Panc1 (cell line): ENCODE data around the gene AKAP13. TPM values are rescaled to one million over a fixed set of nuclear protein-coding genes. Genes with fewer than 3 reads are reported as not detected.

Experiments
- ATAC-seq: fragments of 200-7000 bp; cut with Tn5 transposase; 2 replicates; pipeline ENCODE4 v1.9.1; 2020; ENCODE audit warnings: mild to moderate bottlenecking, moderate library complexity
- BruUV-seq: library from RNA; stranded (reverse); fragments of 400-500 nt; replicated peaks from 2 replicates; lab custom pipeline; 2021; lab: Mats Ljungman, UMichigan
- CTCF ChIA-PET: fragments of 300-600 bp; sonication (Branson Sonifier 250); formaldehyde crosslinking; loops from one replicate; lab custom pipeline; 2022; ENCODE audit warnings: antibody characterized with exemption; lab: Charles Lee
- POLR2A ChIA-PET: fragments of 300-600 bp; sonication (Branson Sonifier 250); formaldehyde crosslinking; loops from one replicate; lab custom pipeline; 2022; ENCODE audit warnings: antibody characterized with exemption; lab: Charles Lee
- DNase-seq: peaks from one replicate; pipeline ENCODE4 v3.0.0-alpha.2; 2010; ENCODE audit warnings: low read depth, low spot score
- H3K27ac ChIP-seq: 2 replicates; pipeline ENCODE4 v1.5.1; 2011; ENCODE audit warnings: mild to moderate bottlenecking, low read length, inconsistent platforms
- H3K27me3 ChIP-seq: fragments of 200-500 bp; sonication (Bioruptor generic); 2 replicates; pipeline ENCODE4 v1.6.0; 2014; ENCODE audit warnings: low read length, inconsistent platforms; ENCODE audit not compliant: control insufficient read depth, insufficient read depth
- H3K36me3 ChIP-seq: fragments of 200-500 bp; sonication (Bioruptor generic); 2 replicates; pipeline ENCODE4 v1.5.1; 2014; ENCODE audit warnings: inconsistent platforms, mild to moderate bottlenecking, low read length, moderate library complexity; ENCODE audit not compliant: control insufficient read depth, insufficient read depth
- H3K4me1 ChIP-seq: 2 replicates; pipeline ENCODE4 v1.5.1; 2011; ENCODE audit warnings: inconsistent platforms, mild to moderate bottlenecking, low read length, moderate library complexity; ENCODE audit not compliant: control insufficient read depth, insufficient read depth
- H3K4me3 ChIP-seq, 2 experiments: 2 replicates each; pipeline ENCODE4 v1.5.1; 2011 to 2012; ENCODE audit warnings: low read depth in 2 of 2, low read length in 2 of 2, mild to moderate bottlenecking in 2 of 2, inconsistent platforms in 1 of 2, moderate library complexity in 1 of 2
- H3K9me3 ChIP-seq: fragments of 200-500 bp; sonication (Bioruptor generic); 2 replicates; pipeline ENCODE4 v1.5.1; 2014; ENCODE audit warnings: low read depth, mild to moderate bottlenecking, inconsistent platforms, low read length, moderate library complexity; ENCODE audit not compliant: control insufficient read depth, insufficient read depth
- CTCF ChIP-seq: fragments of 450-650 bp; IDR thresholded peaks from 2 replicates; pipeline ENCODE4 v1.5.1; 2017; ENCODE audit warnings: mild to moderate bottlenecking
- POLR2AphosphoS5 ChIP-seq: IDR thresholded peaks from 2 replicates; pipeline ENCODE4 v1.6.1; 2012; ENCODE audit warnings: mild to moderate bottlenecking, low read depth, low read length, moderate library complexity
- REST ChIP-seq, 2 experiments: IDR thresholded peaks; 2 replicates each; pipeline ENCODE4 v1.6.1; 2011 to 2012; ENCODE audit warnings: low read depth in 2 of 2, control low read depth in 1 of 2, low read length in 1 of 2, mild to moderate bottlenecking in 1 of 2, moderate library complexity in 1 of 2; ENCODE audit not compliant: insufficient read depth in 1 of 2
- SIN3A ChIP-seq: IDR thresholded peaks from 2 replicates; pipeline ENCODE4 v1.6.1; 2012; ENCODE audit warnings: low read depth, mild to moderate bottlenecking, low read length, moderate library complexity, borderline replicate concordance; ENCODE audit not compliant: insufficient read depth
- TCF7L2 ChIP-seq: IDR thresholded peaks from 2 replicates; pipeline ENCODE4 v1.6.1; 2011; ENCODE audit warnings: mild to moderate bottlenecking, low read depth, low read length, inconsistent platforms
- in situ Hi-C: cut with HindIII; loops from 2 replicates; pipeline ENCODE4 v1.10.0; 2016; ENCODE audit warnings: low sequenced_read_pairs, low pct_unique_long_range_greater_than_20kb
- intact Hi-C: fragments of 100-400 bp; cut with micrococcal nuclease; formaldehyde crosslinking; loops from one replicate; pipeline ENCODE4 v1.10.0; 2022; ENCODE audit not compliant: unreplicated experiment
- total RNA-seq: library from RNA; stranded (reverse); gene quantifications from one replicate; pipeline ENCODE4 v1.2.1, GENCODE V29; 2021; ENCODE audit not compliant: unreplicated experiment

AKAP13 gene
- total RNA-seq, 1 experiment from 2014 or later, result 94.2 TPM

- DNase-seq (no peak), ATAC-seq (no peak)
- no peak overlapping the region for H3K27ac ChIP-seq
- H3K36me3 ChIP-seq, result no peaks in the 10 kb centered on the region
- H3K27me3 ChIP-seq, result no peaks in the 10 kb centered on the region
- TF ChIP-seq TCF7L2 (no peak), CTCF (no peak), REST (IDR thresholded peaks at IDR 0.05; ENCODE audit: insufficient read depth in 1 of 2, low read depth in 2 of 2, low read length in 1 of 2) (no peak), SIN3A (no peak), POLR2AphosphoS5 (no peak)
- H3K4me1 ChIP-seq, result no peaks in the 10 kb centered on the region
- intact Hi-C loops, result no loop called here
- no peaks in the 10 kb centered on the region for H3K9me3 ChIP-seq
- POLR2A ChIA-PET, result no interaction called here
- CTCF ChIA-PET, result interaction anchor here (0.6 kb wide), 1 partner anchor 64 kb away, joined by 7 read pairs; no protein-coding TSS in a partner anchor
- BruUV-seq, result no TSS peak
- no peak overlapping the region for H3K4me3 ChIP-seq
- in situ Hi-C loops, result no loop called here
Measured at GRCh38 chr15:85777250-85778106, 397.1 kb downstream of the AKAP13 start.

GRCh38 chr15:85778107-85778776 is 397.8 kb downstream of the AKAP13 start:
- no TSS peak for BruUV-seq
- TF ChIP-seq SIN3A (no peak), REST (IDR thresholded peaks at IDR 0.05; ENCODE audit: insufficient read depth in 1 of 2, low read depth in 2 of 2, low read length in 1 of 2) (no peak), POLR2AphosphoS5 (no peak), CTCF (no peak), TCF7L2 (no peak)
- Histone ChIP-seq H3K27ac (no peak overlapping the region), H3K4me1 (no peaks in the 10 kb centered on the region), H3K36me3 (no peaks in the 10 kb centered on the region), H3K9me3 (no peaks in the 10 kb centered on the region), H3K27me3 (no peaks in the 10 kb centered on the region), H3K4me3 (no peak overlapping the region)
- POLR2A ChIA-PET, result no interaction called here
- ATAC-seq (0 out of 2 replicates have a peak, but pooled peaks have one; percentile 21), DNase-seq (no peak)
- intact Hi-C loops, result no loop called here
- CTCF ChIA-PET, result interaction anchor here (0.6 kb wide), 1 partner anchor 63 kb away, joined by 7 read pairs; no protein-coding TSS in a partner anchor
- in situ Hi-C loops, result no loop called here
